Lower leg skin (tissue), 4 donors: ENCODE measurements around the gene DOCK3. TPM values are rescaled to one million over a fixed set of nuclear protein-coding genes. Genes with fewer than 3 reads are reported as not detected.
"Not testable (repeated sequence)": the region's sequence is repeated elsewhere in the genome, so short reads cannot be mapped to it uniquely, and the experiment has no call there.

Experiments used
- DNase-seq, 2 donors: peaks; one replicate each; pipeline ENCODE4 v3.0.0-alpha.2; 2019; ENCODE audit warnings: low spot score in 2 of 2
- H3K4me3 ChIP-seq: fragments of 200-600 bp; sonication (generic); 2 replicates; pipeline ENCODE4 v1.5.1; 2017; ENCODE audit warnings: mild to moderate bottlenecking, low read depth; ENCODE audit not compliant: poor library complexity, severe bottlenecking
- POLR2A ChIP-seq, 2 donors: fragments of 450-650 bp; IDR thresholded peaks; one replicate each; pipeline ENCODE4 v1.6.1; 2016 to 2017; ENCODE audit warnings: antibody characterized with exemption in 2 of 2, mild to moderate bottlenecking in 1 of 2, moderate library complexity in 1 of 2
- WGBS, 2 donors: methylation state at CpG; one replicate each; pipeline ENCODE4 v1.1.5; 2018; 5-methylcytosine and 5-hydroxymethylcytosine counted together
- intact Hi-C: fragments of 100-400 bp; cut with DNase I; formaldehyde crosslinking; loops from one replicate; pipeline ENCODE4 v1.15.0; 2023; ENCODE audit warnings: low total_unique reads
- total RNA-seq, 4 donors: library from RNA; depleted of rRNA; stranded (reverse); fragments of >200 nt; gene quantifications; one replicate each; pipeline ENCODE4 v1.1.0, GENCODE V29; 2016
- TF ChIP-seq, protein P1 (sequence below), 3 donors: fragments of 450-650 bp; IDR thresholded peaks; one replicate each; pipeline ENCODE4 v1.5.1; 2016; ENCODE audit warnings: antibody characterized with exemption in 3 of 3, mild to moderate bottlenecking in 3 of 3, moderate library complexity in 2 of 3

DOCK3 gene
- total RNA-seq, 4 donors from 2014 or later, result 2.0 to 4.5 (median 3.0) TPM

GRCh38 chr3:51245867-51246266 lies 571.1 kb downstream of the DOCK3 start:
- intact Hi-C loops, result no loop called here
- DNase-seq, result no peak
- no peak for TF ChIP-seq POLR2A (IDR thresholded peaks at IDR 0.05)
- TF ChIP-seq, protein P1, sequence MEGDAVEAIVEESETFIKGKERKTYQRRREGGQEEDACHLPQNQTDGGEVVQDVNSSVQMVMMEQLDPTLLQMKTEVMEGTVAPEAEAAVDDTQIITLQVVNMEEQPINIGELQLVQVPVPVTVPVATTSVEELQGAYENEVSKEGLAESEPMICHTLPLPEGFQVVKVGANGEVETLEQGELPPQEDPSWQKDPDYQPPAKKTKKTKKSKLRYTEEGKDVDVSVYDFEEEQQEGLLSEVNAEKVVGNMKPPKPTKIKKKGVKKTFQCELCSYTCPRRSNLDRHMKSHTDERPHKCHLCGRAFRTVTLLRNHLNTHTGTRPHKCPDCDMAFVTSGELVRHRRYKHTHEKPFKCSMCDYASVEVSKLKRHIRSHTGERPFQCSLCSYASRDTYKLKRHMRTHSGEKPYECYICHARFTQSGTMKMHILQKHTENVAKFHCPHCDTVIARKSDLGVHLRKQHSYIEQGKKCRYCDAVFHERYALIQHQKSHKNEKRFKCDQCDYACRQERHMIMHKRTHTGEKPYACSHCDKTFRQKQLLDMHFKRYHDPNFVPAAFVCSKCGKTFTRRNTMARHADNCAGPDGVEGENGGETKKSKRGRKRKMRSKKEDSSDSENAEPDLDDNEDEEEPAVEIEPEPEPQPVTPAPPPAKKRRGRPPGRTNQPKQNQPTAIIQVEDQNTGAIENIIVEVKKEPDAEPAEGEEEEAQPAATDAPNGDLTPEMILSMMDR (IDR thresholded peaks at IDR 0.05), result no peak
- no peak overlapping the region for H3K4me3 ChIP-seq
- 63% methylated on average over 2 of the region's 2 CpGs for WGBS, 2 donors

DNA sequence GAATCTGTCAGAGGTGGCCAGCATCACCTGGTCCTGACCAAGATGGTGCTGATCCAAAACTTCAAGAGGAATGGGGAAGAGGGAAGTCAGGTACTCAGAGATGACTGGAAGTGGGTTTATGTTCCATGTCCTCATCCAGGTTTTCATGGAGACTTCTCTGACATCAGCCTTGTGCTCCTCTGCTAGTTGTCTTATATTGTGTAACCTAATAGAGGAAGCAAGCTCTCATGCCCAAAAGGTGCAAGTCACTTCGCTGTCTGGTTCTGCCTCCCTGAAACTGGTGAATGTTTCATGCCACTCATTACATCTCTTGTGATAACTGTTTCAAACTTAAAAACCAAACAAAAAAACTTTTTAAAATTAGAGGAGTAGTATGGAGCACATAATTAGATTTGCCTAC lies 583.1 kb downstream of the DOCK3 start:
- TF ChIP-seq, protein P1 (IDR thresholded peaks at IDR 0.05), result no peak
- intact Hi-C loops, result no loop called here
- 85 to 91% methylated on average over 1 of the region's 1 CpG for WGBS, 2 donors
- H3K4me3 ChIP-seq, result no peak overlapping the region
- no peak for DNase-seq

DNA sequence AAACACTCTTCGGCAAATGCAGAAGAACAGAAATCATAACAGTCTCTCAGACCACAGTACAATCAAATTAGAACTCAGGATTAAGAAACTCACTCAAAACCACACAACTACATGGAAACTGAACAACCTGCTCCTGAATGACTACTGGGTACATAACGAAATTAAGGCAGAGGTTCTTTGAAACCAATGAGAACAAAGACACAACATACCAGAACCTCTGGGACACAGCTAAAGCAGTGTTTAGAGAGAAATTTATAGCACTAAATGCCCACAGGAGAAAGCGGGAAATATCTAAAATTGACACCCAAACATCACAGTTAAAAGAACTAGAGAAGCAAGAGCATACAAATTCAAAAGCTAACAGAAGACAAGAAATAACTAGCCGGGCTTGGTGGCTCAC lies 589.4 kb downstream of the DOCK3 start:
- intact Hi-C loops, H3K4me3 ChIP-seq, DNase-seq: not testable (repeated sequence)
- WGBS, 2 donors, result 88 to 90% methylated on average over 4 of the region's 4 CpGs

- H3K4me3 ChIP-seq, result no peak overlapping the region
- intact Hi-C loops, result no loop called here
- DNase-seq, result no peak
- TF ChIP-seq, protein P1 (IDR thresholded peaks at IDR 0.05), result no peak
- no peak for TF ChIP-seq POLR2A (IDR thresholded peaks at IDR 0.05)
These were observed 593.4 kb downstream of the DOCK3 start for GRCh38 chr3:51268132-51268531.

DNA sequence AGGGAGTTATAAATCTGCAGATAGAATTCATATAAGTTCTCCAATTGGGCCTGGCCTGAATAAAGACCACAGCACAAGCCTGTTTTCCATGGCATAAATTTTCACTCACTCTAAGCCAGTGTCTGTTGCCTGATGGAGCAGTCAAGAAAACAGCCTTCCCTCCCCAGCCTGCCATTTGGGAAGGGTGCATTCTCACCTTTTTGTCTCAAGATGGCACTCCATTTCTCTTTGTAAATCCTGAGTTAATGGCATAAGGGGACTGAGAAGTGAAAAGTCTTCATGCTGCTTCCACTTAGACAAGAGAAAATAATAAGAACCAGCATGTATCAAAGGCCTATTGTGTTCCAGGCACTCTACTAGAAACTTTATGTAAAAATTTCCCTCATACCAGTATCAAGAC lies 594.7 kb downstream of the DOCK3 start:
- no peak for DNase-seq
- intact Hi-C loops, result no loop called here
- TF ChIP-seq, protein P1 (IDR thresholded peaks at IDR 0.05), result no peak
- TF ChIP-seq POLR2A (IDR thresholded peaks at IDR 0.05), result no peak
- no peak overlapping the region for H3K4me3 ChIP-seq

DNA sequence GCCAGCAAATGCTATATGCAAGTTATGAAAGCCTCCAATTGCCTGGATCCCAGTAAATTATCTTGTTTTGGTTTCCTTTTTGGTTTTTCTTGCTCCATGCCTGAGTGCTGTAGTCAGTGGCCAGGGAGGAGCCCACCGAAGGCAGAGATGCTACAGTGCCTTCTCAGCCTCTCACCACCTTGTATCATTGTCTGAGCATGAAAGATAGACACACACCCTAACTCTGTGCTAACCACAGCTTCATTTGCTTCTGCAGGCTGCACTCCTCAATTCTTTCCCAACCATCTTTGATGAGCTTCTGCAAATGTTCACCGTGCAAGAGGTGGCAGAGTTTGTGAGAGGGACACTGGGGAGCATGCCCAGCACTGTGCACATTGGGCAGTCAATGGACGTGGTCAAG lies 595.8 kb downstream of the DOCK3 start:
- intact Hi-C loops, result no loop called here
- H3K4me3 ChIP-seq, result no peak overlapping the region
- no peak for DNase-seq
- TF ChIP-seq, protein P1 (IDR thresholded peaks at IDR 0.05), result no peak
- no peak for TF ChIP-seq POLR2A (IDR thresholded peaks at IDR 0.05)
- WGBS, 2 donors, result 78 to 85% methylated on average over 3 of the region's 3 CpGs
